HG02938 (cell line): Measurements from ENCODE around the gene CTH.
"Not testable (repeated sequence)": the region's sequence is repeated elsewhere in the genome, so short reads cannot be mapped to it uniquely, and the experiment has no call there.

Experiments used
- ATAC-seq: cut with Tn5 transposase; IDR thresholded peaks from one replicate; pipeline ENCODE4 v1.9.1; 2021; ENCODE audit warnings: mild to moderate bottlenecking, moderate library complexity; ENCODE audit not compliant: unreplicated experiment

Gene CTH

DNA sequence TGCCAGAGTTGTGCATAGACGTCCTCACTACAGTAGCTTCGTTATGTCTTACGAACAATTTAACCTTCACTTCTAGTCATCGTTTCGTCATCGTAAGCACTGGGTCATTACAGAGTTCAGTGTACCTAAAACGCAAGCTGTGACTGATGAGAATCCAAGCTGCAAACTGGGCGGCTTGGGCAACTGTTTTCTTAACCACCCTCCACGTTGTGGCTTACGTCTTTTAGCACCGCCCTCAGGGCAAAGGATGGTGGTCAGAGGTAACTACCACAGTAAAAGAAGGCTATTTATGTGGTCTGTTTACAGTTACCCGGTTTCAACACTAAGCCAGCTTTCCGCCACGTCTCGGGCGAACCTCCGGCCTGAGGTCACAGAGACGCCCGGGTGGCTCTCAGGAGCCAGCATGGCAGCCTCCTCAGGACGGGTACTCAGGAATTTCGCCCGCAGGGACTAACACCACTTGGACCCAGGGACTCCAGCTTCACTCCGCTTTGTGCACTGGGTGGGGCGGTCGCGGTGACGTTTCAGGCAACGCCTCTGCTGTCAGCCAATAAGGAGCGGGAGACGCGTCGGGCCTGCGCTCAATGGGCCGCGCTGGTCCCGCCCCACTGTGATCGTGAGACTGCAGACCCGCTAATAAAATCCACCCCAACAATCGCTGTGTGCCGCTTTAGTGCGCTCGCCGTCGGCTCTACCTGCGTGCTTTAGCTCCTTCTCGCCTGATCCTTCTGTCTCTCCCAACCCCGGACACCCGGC is at the start of gene CTH:
CTH (plus strand) TSS at position 665 of the 756 bp plus-strand sequence. CDS start 148 bp downstream, outside the sequence.
- ATAC-seq: peak; percentile 93

DNA sequence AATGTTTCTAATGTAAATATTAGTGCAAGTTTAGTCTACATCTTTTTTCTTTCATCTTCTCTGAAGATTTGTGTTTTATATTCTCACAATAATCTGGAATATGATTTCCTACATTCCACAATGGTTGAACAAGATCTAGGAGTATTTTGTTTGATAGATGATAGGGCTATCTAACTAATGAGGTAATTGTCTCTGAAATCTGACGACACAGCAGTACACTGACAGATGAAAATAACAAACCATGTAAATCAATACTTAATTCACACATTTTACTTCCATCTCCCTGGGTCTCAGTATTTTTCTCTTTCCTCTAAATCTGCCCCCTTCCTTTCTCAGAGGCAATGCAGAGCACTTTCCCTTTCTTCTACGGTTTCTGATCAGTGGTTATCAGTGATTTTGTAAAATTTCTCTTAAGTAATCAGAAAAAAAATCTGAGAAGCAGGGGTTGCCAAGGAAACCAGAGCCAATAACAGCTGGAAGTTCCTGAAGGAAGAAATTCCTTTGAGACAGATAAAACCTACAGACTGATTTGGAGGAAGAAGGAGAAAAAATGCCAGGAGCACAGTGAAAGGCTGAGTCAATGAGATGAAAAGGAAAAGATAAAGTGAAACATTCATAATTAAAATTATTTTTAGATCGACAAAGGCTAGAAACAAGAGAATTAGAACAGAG is 49.2 kb upstream of the CTH start:
- no peak for ATAC-seq

DNA sequence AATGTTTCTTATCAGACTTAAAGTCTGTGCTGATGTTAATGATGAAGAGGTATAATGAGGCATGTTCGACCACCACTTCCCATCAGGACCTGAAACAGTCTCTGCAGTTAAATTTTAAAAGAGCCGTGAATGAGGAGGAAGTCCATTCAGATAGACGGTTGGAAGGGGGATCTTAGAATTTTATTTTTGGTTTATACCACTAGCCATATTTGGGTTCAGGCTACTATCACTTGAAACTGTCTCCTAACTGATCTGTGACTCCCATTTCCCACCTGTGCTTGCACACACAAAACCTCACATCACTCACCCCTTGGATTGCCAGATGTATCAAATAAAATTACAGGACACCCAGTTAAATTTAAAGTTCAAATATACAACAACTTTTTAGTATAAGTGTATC is 46.6 kb upstream of the CTH start:
- ATAC-seq: no peak

DNA sequence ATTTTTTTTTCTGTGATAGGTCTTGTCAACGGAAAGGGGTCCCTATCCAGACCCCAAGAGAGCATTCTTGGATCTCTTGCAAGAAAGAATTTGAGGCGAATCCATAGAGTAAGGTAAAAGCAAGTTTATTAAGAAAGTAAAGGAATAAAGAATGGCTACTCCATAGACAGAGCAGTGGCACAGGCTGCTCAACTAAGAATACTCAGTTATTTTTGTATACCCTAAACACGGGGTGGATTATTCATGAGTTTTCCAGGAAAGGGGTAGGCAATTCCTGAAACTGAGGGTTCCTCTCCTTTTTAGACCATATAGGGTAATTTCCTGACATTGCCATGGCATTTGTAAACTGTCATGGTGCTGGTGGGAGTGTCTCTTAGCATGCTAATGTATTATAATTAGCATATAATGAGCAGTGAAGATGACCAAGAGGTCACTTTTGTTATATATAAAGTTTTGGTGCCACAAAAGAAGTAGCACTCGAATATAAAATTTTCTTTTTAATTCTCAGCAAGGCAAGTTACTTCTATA is 44.6 kb upstream of the CTH start:
- ATAC-seq: not testable (repeated sequence)

DNA sequence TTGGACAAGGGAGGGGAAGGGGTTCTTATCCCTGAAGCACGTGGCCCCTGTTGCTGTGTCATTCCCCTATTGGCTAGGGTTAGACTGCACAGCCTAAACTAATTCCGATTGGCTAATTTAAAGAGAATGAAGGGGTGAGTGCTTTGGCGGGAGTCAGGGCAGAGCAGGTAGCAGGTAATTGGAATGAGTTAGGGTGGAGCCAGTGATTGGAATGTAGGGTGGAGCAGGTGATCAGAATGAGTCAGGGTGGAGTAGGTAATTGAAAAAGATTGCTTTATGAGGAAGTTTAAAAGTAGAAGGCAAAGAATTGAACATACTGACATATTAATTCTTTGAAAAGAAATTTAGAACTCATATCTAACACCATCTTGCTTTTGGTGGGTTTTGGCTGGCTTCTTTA is 44.1 kb upstream of the CTH start:
- not testable (repeated sequence) for ATAC-seq

DNA sequence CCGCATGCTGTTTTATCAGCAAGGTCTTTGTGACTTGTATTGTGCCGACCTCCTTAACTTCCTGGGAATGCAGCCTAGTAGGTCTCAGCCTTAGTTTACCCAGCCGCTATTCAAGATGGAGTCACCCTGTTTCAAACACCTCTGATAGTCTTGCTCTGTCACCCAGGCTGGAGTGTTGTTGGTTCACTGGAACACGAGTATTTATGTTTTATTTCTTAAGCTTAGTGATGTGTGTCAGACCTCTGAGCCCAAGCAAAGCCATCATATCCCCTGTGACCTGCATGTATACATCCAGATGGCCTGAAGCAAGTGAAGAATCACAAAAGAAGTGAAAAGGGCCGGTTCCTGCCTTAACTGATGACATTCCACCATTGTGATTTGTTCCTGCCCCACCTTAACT is 43.7 kb upstream of the CTH start:
- not testable (repeated sequence) for ATAC-seq

DNA sequence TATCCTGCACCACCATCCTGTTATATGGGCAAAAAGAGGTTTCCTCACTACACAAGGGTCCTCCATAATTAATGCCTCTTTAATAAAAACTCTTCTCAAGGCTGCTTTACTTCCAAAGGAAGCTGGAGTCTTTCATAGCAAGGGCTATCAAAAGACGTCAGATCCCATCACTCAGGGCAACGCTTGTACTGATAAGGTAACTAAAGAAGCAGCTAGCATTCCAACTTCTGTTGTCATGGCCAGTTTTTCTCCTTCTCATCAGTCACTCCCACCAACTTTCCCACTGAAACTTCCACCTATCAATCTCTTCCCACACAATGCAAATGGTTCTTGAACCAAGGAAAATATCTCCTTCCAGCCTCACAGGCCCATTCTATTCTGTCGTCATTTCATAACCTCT is 39.5 kb upstream of the CTH start:
- ATAC-seq: not testable (repeated sequence)

DNA sequence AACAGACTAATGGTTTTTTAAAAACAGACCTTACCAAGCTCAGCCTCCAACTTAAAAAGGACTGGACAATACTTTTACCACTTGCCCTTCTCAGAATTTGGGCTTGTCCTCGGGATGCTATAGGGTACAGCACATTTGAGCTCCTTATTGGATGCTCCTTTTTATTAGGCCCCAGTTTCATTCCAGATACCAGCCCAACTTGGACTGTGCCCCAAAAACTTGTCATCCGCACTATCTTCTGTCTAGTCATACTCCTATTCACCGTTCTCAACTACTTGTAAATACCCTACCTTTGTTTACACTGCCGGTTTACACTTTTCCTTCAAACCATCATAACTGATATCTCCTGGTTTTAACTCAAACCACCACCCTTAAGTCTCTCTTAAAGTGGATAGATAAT is 38.6 kb upstream of the CTH start:
- ATAC-seq: no peak

DNA sequence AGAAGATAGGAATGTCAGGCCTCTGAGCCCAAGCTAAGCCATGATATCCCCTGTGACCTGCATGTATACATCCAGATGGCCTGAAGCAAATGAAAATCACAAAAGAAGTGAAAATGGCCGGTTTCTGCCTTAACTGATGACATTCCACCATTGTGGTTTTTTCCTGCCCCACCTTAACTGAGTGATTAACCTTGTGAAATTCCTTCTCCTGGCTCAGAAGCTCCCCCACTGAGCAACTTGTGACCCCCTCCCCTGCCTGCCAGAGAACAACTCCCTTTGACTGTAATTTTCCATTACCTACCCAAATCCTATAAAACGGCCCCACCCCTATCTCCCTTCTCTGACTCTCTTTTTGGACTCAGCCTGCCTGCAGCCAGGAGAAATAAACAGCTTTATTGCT is 37.5 kb upstream of the CTH start:
- not testable (repeated sequence) for ATAC-seq

DNA sequence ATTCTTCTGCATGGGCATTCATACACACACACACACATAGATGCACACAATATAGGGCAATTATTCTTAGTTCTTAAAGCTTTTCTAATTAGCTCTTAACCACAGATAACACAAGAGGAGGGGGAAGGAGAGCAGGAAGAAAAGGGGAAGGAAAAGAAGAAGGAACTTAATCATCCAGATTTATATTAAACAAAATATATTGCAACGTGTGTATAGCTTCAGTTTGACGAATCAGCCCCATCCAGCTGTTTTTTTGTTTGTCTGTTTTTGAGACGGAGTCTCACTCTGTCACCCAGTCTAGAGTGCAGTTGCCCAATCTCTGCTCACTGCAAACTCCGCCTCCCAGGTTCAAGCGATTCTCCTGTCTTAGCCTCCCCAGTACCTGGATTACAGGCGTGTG is 34.9 kb upstream of the CTH start:
- ATAC-seq: no peak

DNA sequence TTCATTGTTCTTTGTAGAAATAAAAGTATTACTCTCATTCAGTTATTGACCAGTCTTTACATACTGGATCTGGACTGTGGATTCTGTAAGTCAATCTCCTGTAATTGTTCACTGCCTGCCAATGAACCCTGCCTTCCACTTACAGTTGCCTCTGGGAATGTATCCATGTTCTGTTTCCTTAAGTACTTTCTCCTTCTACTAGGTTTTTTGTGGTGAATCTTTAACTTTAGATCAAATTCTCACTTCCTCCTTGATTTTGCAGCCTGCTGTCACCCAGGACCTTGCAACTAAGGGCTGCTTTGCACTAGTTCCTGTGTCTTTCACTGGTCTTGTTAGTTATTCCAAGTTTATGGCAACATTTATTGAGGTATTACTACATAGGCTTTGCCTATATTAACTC is 28.4 kb upstream of the CTH start:
- ATAC-seq: peak; percentile 72

DNA sequence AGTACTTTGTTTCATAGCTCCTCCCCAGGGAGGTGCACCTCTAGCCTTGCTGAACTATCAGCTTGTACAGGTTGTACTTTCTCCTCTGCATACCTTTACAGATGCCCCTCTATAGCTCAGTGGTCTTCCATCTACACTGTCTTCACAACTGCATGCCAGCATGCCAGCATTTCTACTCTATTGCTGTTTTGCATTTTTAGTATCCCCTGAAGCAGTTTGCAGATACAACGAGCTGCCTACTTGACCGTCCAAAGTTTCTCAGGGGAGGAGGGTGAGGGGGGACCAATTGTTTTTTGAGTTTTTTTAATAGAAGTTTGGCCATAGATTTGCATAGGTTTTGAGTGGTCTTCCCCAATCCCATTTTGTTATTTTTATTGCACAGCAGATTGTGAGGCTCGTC is 27.6 kb upstream of the CTH start:
- no peak for ATAC-seq

DNA sequence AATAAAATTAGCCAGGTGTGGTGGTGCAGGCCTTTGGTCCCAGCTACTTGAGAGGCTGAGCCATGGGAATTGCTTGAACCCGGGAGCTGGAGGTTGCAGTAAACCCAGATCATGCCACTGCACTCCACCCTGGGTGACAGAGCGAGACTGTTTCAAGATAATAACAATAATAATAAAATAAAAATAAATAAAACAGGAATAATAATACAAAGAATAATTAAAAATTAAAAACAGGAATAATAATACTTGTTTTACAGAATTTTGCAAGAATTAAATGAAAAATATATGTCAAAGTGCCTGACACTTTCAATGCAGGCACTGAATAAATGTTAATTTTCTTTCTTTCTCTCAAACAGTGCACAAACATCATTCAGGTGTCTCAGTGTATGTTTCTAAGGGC is 26.5 kb upstream of the CTH start:
- no peak for ATAC-seq

DNA sequence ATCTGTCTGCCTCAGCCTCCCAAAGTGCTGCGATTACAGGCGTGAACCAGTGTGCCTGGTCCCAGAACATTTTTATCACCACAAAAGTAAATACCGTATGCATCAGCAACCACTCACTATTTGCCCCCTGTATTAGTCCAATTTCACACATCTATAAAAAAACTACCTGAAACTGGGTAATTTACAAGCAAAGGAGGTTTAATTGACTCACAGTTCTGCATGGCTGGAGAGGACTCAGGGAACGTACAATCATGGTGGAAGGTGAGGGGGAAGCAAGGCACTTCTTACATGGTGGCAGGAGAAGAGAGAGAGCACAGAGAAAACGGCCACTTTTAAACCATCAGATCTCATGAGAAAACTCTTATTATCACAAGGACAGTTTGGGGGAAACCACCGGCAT is 25.6 kb upstream of the CTH start:
- no peak for ATAC-seq

DNA sequence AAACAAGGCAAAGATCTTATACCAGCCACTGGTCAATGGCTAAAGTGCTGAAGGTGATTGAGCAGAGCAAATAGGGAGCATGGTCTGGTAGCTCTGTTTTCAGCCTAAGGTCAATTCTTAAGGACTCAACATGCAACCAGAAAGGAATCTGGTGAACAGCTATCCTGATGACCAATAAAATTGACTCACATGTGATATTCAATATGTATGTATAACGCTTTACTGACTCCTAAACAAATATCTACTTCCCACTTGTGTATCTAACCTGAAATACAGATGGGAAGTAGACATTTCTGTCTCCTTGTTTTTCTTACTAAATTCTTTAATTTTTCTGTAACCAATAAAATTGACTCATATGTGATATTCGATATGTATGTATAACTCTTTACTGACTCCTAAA is 24.9 kb upstream of the CTH start:
- ATAC-seq: no peak

DNA sequence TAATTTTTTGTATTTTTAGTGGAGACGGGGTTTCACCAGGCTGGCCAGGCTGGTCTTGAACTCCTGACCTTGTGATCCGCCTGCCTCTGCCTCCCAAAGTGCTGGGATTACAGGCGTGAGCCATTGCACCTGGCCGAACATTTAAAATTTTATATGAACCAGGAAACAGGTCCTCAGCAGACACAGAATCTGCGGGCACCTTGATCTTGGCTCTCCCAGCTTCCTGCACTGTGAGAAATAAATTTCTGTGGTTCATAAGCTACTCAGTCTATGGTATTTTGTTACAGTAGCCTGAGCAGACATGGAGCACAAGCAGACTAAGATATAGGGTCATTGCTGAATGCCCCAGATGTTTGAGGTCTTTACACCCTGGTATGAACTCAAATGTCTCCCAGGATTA is 23.6 kb upstream of the CTH start:
- ATAC-seq: no peak

DNA sequence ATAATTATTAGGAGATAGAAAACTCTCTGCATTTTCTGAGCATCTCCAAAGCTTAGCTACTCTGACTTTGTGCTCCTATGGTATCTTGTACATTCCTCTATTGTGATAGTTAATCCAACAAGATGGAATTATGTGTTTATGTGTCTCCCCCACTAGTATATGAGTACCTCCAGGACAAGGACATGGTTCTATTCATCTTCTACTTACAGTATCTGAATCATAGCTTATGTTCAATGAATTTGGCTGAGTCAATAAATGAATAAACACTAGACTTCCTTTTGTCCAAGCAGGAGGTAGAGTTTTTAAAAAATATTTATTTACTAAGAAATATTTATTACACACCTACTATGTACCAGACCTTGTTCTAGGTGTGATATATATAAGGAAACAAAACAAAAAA is 18.4 kb upstream of the CTH start:
- ATAC-seq: no peak

DNA sequence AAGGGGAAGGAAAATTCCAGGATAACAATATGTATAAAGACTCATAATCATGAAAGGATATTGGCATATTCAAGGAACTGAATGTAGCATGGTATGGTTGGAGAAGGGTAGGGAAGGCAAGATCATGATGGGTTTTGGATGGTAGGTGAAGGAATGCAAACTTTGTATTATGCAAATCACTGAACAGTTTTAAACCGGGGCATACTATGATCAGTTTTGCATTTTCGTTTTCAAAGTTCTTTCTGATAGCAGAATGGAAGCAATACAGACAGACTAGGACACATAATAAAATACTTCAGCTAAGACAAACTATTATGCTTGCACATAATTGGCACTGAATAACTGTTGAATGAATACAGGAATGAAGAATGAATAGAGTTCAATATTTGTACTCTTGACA is 14.5 kb upstream of the CTH start:
- ATAC-seq: no peak

DNA sequence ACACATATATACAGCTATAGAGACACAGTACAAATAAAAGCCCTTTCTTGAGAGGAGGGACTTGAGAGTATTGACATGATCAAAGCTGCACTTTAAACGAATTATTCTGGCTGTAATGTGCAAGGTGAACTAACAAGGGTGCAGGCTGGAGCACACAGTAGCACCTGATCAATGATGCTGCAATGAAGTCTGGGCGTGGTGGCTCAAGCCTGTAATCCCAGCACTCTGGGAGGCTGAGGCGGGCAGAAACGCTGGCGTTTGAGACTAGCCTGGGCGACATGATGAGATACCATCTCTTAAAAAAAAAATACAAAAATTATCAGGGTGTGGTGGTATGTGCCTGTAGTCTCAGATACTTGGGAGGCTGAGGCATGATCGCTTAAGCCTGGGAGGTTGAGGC is 14.1 kb upstream of the CTH start:
- no peak for ATAC-seq

DNA sequence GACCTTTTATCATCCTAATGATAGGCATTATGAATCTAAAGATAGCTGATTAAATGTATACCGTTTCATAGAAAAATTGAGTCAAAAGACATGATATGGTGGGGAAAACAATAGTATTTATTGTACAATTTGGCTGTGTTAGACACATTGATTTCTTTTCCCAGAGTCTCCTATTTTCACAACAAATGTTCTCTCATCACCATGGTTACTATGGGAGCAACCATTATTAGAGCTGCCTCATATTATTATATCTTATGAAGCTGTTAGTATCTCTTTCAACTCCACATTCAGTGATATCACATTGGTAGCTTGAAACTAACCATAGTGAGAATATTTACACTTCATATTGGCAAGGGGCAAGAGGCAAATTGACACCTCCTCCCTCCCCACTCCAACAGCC is 10.7 kb upstream of the CTH start:
- ATAC-seq: no peak

DNA sequence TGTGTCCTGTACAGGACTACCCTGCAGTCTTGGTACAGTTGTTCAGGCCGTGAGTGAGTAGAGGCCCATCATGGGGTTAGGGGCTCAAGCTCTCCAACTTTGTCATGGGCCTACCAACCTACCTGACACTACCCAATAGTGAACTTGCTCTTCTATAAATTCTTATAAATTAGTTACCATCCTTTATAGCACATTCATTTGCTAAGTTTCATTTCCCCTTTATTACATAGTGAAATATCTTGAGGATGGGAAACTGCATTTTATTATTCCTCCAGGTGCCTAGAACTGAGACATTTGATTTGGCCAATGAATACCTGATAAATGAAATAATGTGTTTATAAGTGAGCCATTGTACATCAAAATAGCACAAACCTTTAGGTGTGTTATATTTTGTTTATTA is 9.1 kb upstream of the CTH start:
- no peak for ATAC-seq

DNA sequence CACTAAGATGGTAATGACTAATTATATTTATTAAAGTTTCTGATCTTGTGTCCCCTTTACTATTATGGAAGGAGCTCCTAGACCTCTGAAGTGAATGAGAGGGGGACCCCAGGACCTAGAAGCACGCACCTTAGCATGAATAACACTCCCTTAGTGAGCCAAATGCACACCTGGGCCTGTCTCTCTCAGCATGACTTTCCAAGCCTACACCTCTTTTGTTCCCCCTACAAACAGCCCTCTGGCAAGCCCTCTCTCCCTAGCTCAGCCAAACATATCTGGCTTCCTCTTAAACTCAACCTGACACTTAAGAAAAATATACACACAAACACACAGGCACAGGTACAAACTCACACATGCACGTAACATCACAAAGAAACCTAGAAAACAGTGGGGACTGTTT is 7.3 kb upstream of the CTH start:
- ATAC-seq: no peak
